CD4-positive, alpha-beta T cell treated with Interleukin-6 at 100 ng/mL for 8 hours (primary cell): Measurements from ENCODE around the gene LANCL3.
"Not testable (repeated sequence)": the region's sequence is repeated elsewhere in the genome, so short reads cannot be mapped to it uniquely, and the experiment has no call there.

Source experiments
- DNase-seq: peaks from one replicate; pipeline ENCODE4 v3.0.0-alpha.2; 2020; ENCODE audit warnings: mixed read lengths, low spot score

LANCL3 gene

DNA sequence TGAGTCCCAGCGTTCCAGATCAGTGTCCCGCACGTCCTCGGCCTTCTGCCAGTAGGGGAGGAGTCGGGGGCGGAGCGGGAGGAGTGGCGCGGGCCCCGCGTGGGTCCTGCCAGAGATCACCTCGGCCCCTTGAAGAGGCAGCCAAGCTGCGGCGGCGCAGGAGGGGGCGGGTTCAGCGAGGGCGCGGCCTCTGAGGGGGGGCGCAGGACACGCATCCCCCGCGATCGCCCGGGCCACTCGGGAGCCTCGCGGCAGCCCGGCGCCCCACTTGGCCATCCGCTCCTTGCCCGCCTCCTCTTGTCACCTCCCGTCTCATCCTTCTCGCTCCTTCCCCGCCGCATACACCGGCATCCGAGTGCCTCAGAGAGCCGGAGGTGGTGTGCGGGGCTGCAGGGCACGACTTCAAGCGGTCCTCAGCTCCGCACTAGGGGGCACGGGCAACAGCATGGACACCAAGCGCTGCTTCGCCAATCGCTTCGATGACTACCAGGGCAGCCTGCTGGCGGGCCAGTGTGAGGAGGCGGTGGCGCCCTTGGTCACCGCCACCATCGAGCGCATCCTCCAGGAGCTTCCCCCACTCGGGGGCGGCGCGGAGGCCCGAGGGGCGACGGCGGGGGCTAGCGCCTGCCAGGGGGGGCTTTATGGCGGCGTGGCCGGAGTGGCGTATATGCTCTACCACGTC lies at the start of gene LANCL3:
LANCL3 (plus strand) TSS at position 236 of the 682 bp plus-strand sequence; CDS start at position 446, 210 bp downstream.
- DNase-seq = not testable (repeated sequence)

DNA sequence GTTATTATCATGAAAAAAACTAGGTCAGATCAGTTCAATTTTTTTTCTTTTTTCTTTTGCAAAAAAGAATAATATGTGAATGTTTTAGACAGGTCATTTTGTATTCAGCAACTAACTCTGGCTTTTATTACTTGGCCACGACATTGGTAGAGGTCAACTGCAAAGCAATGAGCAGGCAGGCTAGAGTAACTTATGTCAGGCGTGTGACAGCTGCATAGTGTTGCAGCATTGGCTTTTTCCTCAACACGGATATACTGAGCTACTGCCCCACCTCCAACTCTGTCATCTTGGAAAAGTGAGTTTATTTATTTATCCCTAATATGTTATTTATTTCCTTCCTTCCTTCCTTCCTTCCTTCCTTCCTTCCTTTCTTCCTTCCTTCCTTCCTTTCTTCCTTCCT lies 47.8 kb upstream of the LANCL3 start:
- not testable (repeated sequence) for DNase-seq

DNA sequence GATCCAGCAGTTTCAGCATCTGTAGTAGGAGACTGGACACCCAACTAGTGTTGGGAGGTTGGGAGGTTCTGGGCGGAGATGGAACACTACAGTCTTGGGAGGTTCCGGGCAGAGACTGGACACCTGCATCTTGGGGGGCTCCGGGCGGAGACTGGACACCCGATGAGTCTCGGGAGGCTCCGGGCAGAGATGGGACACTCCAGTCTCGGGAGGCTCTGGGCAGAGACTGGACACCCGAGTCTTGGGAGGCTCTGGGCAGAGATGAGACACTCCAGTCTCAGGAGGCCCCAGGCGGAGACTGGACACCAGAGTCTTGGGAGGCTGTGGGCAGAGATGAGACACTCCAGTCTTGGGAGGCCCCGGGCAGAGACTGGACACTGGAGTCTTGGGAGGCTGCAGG lies 29.5 kb upstream of the LANCL3 start:
- DNase-seq = no peak

DNA sequence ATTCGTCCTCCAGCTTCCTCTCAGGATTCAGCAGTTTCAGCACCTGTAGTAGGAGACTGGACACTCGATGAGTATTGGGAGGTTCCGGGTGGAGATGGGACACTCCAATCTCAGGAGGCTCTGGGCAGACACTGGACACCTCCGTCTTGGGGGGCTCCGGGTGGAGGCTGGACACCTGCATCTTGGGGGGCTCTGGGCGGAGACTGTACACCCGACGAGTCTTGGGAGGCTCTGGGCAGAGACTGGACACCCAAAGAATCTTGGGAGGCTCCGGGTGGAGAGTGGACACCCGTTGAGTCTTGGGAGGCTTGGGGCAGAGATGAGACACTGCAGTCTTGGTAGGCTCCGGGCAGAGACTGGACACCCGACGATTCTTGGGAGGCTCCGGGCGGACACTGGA lies 28.7 kb upstream of the LANCL3 start:
- no peak for DNase-seq

- no peak for DNase-seq
Observed at GRCh38 chrX:37543324-37543723, 28.1 kb upstream of the LANCL3 start.

DNA sequence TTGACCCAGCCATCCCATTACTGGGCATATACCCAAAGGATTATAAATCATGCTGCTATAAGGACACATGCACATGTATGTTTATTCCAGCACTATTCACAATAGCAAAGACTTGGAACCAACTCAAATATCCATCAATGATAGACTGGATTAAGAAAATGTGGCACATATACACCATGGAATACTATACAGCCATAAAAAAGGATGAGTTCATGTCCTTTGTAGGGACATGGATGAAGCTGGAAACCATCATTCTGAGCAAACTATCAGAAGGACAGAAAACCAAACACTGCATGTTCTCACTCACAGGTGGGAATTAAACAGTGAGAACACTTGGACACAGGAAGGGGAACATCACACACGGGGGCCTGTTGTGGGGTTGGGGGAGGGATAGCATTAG lies 26.9 kb upstream of the LANCL3 start:
- DNase-seq = not testable (repeated sequence)

- DNase-seq = no peak
Observed at GRCh38 chrX:37545066-37545465, 26.4 kb upstream of the LANCL3 start.

DNA sequence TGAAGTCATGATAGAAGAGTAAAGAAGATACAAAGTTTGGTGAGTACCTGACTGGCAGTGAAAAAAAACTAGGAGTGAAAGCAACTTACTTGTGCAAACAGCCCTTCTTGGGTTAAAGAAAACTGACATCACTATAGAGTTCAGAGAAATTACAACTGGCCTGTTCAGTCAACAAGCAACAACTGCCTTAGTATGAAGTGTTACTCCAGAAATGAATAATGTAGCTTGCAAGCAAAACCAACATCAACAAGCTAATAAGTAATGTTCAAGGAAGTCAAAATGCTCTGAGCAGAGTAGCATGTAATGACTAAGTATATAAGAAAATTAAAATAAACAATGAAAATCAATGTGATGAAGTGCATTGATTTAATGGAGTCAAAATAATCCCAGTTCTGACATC lies 21.8 kb upstream of the LANCL3 start:
- DNase-seq = not testable (repeated sequence)

GRCh38 chrX:37553476-37553875 lies 18.0 kb upstream of the LANCL3 start:
- no peak for DNase-seq

DNA sequence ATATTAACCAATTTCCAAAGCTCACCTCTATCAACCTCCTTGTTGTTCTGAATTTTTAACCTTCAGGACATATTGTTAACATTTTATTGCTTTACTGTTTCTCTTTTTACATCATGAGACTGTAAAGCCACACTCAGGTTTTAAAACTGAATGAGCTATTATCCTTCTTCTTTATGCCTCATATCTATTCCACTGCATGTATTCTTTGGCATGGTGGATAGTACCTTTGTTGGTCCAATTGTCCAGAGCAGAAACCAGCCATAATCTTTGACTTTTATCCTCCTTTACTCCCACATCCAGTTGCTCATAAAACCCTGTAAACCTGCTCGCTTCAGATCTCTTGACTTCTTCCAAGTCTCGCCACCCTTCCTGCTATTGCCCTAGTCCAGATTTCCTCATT lies 6.2 kb upstream of the LANCL3 start:
- not testable (repeated sequence) for DNase-seq

GRCh38 chrX:37570349-37570748 lies 1.1 kb upstream of the LANCL3 start:
- DNase-seq = not testable (repeated sequence)

DNA sequence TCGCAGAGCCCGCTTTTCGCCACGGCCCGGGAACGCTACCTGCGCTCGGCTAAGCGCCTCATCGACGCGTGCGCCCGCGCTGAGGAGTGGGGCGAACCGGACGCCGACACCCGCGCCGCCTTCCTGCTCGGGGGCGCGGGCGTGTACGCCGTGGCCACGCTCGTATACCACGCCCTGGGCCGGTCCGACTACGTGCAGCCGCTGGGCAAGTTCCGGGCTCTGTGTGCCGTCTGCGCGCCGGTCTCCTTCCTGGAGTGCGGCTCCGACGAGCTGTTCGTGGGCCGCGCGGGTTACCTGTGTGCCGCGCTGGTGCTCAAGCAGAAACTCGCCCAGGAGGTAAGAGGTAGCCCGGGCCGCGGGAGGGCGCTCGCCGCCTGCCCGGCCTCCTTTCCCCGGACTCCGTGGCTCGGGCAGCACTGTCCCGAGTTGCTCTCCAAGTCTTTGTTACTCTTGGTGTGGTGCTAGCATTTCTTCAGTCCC lies 687 bp downstream of the LANCL3 start:
- not testable (repeated sequence) for DNase-seq

- DNase-seq = not testable (repeated sequence)
Observed at GRCh38 chrX:37573121-37573520, 1.7 kb downstream of the LANCL3 start.

DNA sequence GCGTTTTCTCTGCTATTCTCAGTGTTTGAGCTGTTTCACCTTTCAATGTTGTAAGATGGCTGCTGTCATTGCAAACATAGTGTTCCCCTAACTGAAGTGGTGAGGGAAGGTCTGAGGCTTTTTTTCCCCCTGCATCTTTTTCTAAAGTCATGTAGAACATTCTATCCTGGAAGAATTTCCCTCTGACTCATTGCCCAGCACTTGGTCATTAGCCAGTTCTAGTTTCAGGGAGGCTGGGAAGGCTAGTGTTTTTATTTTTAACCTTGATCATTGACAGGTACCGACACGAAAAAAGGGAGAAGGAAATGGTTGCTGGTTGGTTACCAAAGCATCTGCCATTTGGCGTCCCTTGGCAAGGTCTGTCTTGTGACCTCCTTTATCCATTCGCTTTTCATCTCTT lies 6.6 kb downstream of the LANCL3 start:
- DNase-seq = no peak

DNA sequence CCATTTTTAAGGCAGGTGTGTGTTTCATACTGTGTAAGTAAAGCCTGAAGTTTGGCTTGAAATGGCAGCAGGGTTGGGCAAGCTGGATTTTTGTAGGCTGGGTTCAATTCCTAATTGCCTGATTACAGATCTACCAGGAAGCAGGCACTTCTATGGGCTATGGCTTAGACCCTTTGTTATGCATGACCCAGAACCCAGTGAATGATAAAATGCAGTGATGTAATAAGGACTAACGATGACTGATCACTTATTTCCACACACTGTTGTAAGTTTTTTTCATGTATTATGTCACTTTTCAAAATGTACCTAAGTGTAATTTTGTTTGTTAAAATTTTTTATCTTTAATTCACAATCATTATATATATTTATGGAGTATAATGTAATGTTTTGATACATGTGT lies 8.6 kb downstream of the LANCL3 start:
- no peak for DNase-seq

DNA sequence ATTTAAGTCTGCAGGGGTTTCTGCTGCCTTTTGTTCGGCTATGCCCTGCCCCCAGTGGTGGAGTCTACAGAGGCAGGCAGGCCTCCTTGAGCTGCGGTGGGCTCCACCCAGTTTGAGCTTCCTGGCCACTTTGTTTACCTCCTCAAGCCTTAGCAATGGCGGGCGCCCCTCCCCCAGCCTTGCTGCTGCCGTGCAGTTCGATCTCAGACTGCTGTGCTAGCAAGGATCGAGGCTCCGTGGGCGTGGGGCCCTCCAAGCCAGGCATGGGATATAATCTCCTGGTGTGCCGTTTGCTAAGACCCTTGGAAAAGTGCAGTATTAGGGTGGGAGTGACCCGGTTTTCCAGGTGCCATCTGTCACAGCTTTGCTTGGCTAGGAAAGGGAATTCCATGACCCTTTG lies 15.9 kb downstream of the LANCL3 start:
- DNase-seq = not testable (repeated sequence)

DNA sequence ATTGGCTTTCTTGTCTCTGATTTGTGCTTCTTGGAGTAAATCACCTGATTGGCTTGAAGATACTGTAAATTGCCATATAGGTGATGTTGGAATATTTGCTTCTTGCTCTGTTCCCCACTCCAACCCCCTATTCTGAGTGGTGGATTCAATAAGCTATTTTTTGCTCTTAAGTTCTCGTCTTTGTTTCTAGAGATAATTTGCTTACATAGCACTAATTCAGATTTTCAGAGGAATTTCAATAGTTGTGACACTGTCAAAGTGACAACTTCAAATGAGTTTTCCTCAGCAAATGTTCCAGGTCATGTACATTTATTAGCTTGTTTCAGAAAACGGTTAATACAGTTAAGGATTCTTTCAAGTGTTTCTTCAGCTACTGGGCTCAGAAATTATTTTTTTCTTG lies 18.6 kb downstream of the LANCL3 start:
- DNase-seq = no peak

GRCh38 chrX:37594755-37595382 lies 23.4 kb downstream of the LANCL3 start:
- DNase-seq = no peak

GRCh38 chrX:37599729-37600128 lies 28.3 kb downstream of the LANCL3 start:
- no peak for DNase-seq

DNA sequence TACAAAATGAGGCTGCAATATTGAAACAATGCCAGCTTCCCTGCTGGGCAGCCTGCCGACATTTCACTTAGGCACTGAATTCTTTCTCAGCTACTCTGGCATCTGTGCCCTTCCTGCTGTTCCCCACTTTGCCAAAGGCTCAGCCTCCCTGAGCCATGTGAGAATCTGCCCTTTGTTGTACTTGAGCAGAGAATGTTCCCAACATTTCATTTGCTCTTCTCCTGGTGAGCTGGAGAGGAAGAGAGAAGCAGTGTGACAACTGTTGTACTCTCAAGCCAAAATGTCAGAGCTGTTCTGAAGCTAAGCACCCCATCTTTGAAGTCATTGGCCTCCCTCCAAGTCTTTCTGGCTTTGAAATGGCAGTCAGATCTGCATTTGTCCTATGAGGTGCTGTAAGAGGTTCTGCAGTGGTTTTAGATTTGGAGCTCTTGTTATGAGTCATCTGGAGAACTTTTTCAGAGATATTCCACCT lies 32.5 kb downstream of the LANCL3 start:
- no peak for DNase-seq

GRCh38 chrX:37607243-37607642 lies 35.8 kb downstream of the LANCL3 start:
- DNase-seq = no peak

GRCh38 chrX:37608156-37608555 lies 36.7 kb downstream of the LANCL3 start:
- no peak for DNase-seq

- no peak for DNase-seq
Observed at GRCh38 chrX:37609727-37610126, 38.3 kb downstream of the LANCL3 start.

DNA sequence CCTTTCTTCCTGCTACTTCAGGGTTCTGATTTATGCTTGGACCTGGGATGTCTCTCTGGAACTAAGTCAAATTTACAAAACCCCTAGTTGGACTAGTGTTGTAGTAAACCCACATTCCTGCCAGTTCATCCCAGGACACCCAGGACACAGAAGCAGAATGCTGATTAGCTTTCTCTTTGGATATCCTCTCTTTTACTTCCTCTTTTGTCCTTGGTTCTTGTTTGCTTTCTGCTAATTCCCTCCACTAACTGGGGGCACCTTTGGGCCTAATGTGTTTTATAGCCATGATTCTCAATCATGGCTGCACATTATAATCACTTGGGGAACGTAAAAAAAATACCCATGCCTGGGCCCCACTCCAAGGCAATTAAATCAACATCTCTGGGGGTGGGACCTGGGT lies 42.5 kb downstream of the LANCL3 start:
- DNase-seq = no peak
